Pancreas (tissue), 10 donors: Measurements from ENCODE around the gene BTBD8. TPM values are rescaled to one million over a fixed set of nuclear protein-coding genes. Genes with fewer than 3 reads are reported as not detected.

Source experiments
- ATAC-seq, 4 donors: fragments of 200-7000 bp; cut with Tn5 transposase; one replicate each; pipeline versions ENCODE4 v1.8.0 to v1.9.1; 2020; ENCODE audit warnings: mild to moderate bottlenecking in 4 of 4, moderate library complexity in 4 of 4
- DNase-seq, 6 donors: peaks; one replicate each; pipeline ENCODE4 v3.0.0-alpha.2; 2020
- FAIRE-seq: peaks from 2 replicates; lab custom pipeline; 2012; peaks lifted over from hg19 to GRCh38; lab: Jason Lieb, UNC
- H3K27ac ChIP-seq, 4 donors: fragments of 200-600 bp; sonication (generic); 1 replicate in 3 of 4; 2 replicates in 1 of 4; pipeline versions ENCODE4 v1.5.0 to v1.8.0; 2020
- H3K27me3 ChIP-seq, 4 donors: fragments of 200-600 bp; one replicate each; pipeline ENCODE4 v1.8.0; 2021
- H3K36me3 ChIP-seq, 3 donors: fragments of 200-600 bp; sonication (generic) in 1 of 3; one replicate each; pipeline versions ENCODE4 v1.5.0 to v1.8.0; 2020 to 2021
- H3K4me1 ChIP-seq, 3 donors: fragments of 200-600 bp; one replicate each; pipeline ENCODE4 v1.8.0; 2021
- H3K4me3 ChIP-seq, 4 donors: fragments of 200-600 bp; sonication (generic) in 2 of 4; one replicate each; pipeline versions ENCODE4 v1.5.0 to v1.8.0; 2020 to 2021
- H3K9me3 ChIP-seq, 4 donors: fragments of 200-600 bp; one replicate each; pipeline ENCODE4 v1.8.0; 2021
- CTCF ChIP-seq, 4 donors: fragments of 200-600 bp; sonication (generic) in 3 of 4; IDR thresholded peaks; one replicate each; pipeline versions ENCODE4 v1.5.0 to v1.8.0; 2021; ENCODE audit warnings: antibody characterized with exemption in 4 of 4
- WGBS, 2 donors: extraction: QIAGEN DNeasy Blood & Tissue Kit; methylation state at CpG; one replicate each; pipeline ENCODE4 v1.1.7; 2013; 5-methylcytosine and 5-hydroxymethylcytosine counted together
- intact Hi-C, 3 donors: fragments of 100-400 bp; cut with DNase I; formaldehyde crosslinking; loops; one replicate each; pipeline versions ENCODE4 v1.11.1 to v1.14.2; 2022
- polyA plus RNA-seq, 2 donors: library from polyadenylated mRNA; stranded (reverse); fragments of 200-250 nt; gene quantifications; one replicate each; pipeline ENCODE4 v1.2.3, GENCODE V29; 2013
- total RNA-seq, 6 donors: library from RNA; stranded (reverse); fragmentation: NEBNext Ultra II Directional in 4 of 6; extraction: Animal tissue kit (Norgen Biotek cat#: 25700) in 4 of 6; gene quantifications; one replicate each; pipeline versions ENCODE4 v1.2.1 to v1.2.4, GENCODE V29; 2021 to 2023
- donor health status: healthy with polysubstance abuse.
- donor health status: DM: no; HTN: no; CAD: no; lungs with moderate emphysema.
- donor health status: DM: no; HTN: no; CAD: no.
- donor health status: control.
- donor health status: control.
- donor health status: Bipolar disorder and iron deficiency.
- donor health status: DM: yes; HTN: yes; CAD: no.
- donor health status: DM: no; HTN: no; CAD: no.
- donor health status: DM: no; HTN: no; CAD: no.
- donor health status: DM: yes; HTN: yes; CAD: no.

BTBD8 gene
- total and polyA plus RNA-seq, 8 donors, result 1.1 to 7.1 (median 2.9) TPM

GRCh38 chr1:92168657-92169056 is 88.5 kb downstream of the BTBD8 start:
- H3K4me1 ChIP-seq, result no peaks in the 10 kb centered on the region
- no peaks in the 10 kb centered on the region for H3K9me3 ChIP-seq
- no peaks in the 10 kb centered on the region for H3K27me3 ChIP-seq
- H3K27ac ChIP-seq, result no peak overlapping the region
- WGBS, 2 donors, result 75% methylated on average over 5 of the region's 5 CpGs
- H3K36me3 ChIP-seq, result no peaks in the 10 kb centered on the region
- intact Hi-C loops, result no loop called here
- DNase-seq (no peak), FAIRE-seq (no peak), ATAC-seq (peak in 2 of 4 donors; percentile 60 to 74)
- TF ChIP-seq CTCF (IDR thresholded peaks at IDR 0.05), result no peak
- H3K4me3 ChIP-seq, result no peak overlapping the region

- ATAC-seq (no peak), FAIRE-seq (peak; percentile 45), DNase-seq (no peak)
- no peaks in the 10 kb centered on the region for H3K9me3 ChIP-seq
- TF ChIP-seq CTCF (IDR thresholded peaks at IDR 0.05), result no peak
- no peak overlapping the region for H3K27ac ChIP-seq
- H3K4me3 ChIP-seq, result no peak overlapping the region
- no peaks in the 10 kb centered on the region for H3K4me1 ChIP-seq
- no peaks in the 10 kb centered on the region for H3K36me3 ChIP-seq
- no peaks in the 10 kb centered on the region for H3K27me3 ChIP-seq
- 96 to 98% methylated on average over 2 of the region's 2 CpGs for WGBS, 2 donors
- intact Hi-C loops, result no loop called here
These were observed 89.3 kb downstream of the BTBD8 start for GRCh38 chr1:92169214-92170005.

GRCh38 chr1:92184632-92185031 is 104.5 kb downstream of the BTBD8 start:
- intact Hi-C loops, result no loop called here
- H3K27ac ChIP-seq, result no peak overlapping the region
- ATAC-seq, result no peak
- H3K4me3 ChIP-seq, result no peak overlapping the region
- H3K36me3 ChIP-seq, result no peaks in the 10 kb centered on the region
- no peaks in the 10 kb centered on the region for H3K27me3 ChIP-seq
- no peaks in the 10 kb centered on the region for H3K4me1 ChIP-seq
- no peak for TF ChIP-seq CTCF (IDR thresholded peaks at IDR 0.05)
- WGBS, 2 donors, result 95 to 97% methylated on average over 1 of the region's 1 CpG
- DNase-seq, result no peak
- no peaks in the 10 kb centered on the region for H3K9me3 ChIP-seq
- no peak for FAIRE-seq

DNA sequence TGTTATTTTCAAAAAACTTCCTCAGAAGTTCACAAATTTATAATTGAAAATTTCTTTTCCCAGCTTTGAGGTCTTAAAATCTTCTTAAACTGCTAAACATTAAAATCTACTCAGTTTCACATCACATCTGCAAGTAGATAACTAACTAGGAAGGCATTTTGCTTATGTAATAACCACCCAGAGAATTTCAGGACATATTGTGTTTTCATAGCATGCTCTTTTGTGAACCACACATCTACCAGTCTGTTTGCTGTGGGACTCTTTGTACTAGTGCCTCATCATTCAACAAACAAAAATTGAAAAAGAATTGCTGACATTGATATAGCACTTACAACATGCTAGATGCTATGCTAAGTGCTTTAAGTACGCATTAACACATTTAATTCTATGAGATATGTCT is 105.9 kb downstream of the BTBD8 start:
- Histone ChIP-seq H3K4me3 (no peak overlapping the region), H3K9me3 (no peaks in the 10 kb centered on the region), H3K36me3 (no peaks in the 10 kb centered on the region), H3K4me1 (no peaks in the 10 kb centered on the region), H3K27me3 (no peaks in the 10 kb centered on the region), H3K27ac (no peak overlapping the region)
- no peak for FAIRE-seq
- DNase-seq, result no peak
- no peak for TF ChIP-seq CTCF (IDR thresholded peaks at IDR 0.05)
- 88 to 95% methylated on average over 1 of the region's 1 CpG for WGBS, 2 donors
- intact Hi-C loops, result no loop called here
- ATAC-seq, result no peak
